DND-41 (cell line): ENCODE data around the gene MYO16.

Source experiments
- ATAC-seq: fragments of 200-7000 bp; cut with Tn5 transposase; 3 replicates; pipeline ENCODE4 v1.9.1; 2021; ENCODE audit warnings: low read depth; ENCODE audit not compliant: insufficient read depth
- DNase-seq: peaks from one replicate; pipeline ENCODE4 v3.0.0-alpha.2; 2020
- H2AFZ ChIP-seq: 2 replicates; pipeline ENCODE4 v1.6.0; 2012; ENCODE audit warnings: low read depth, low read length
- H3K27ac ChIP-seq: 2 replicates; pipeline ENCODE4 v1.5.1; 2012; ENCODE audit warnings: low read length, inconsistent platforms
- H3K27me3 ChIP-seq: fragments of 200-600 bp; sonication (generic); 2 replicates; pipeline ENCODE4 v1.6.0; 2012; ENCODE audit warnings: low read length, mild to moderate bottlenecking, inconsistent platforms; ENCODE audit not compliant: insufficient read depth, poor library complexity
- H3K36me3 ChIP-seq: 2 replicates; pipeline ENCODE4 v1.5.1; 2012; ENCODE audit warnings: low read length, inconsistent platforms; ENCODE audit not compliant: insufficient read depth
- H3K4me1 ChIP-seq: 2 replicates; pipeline ENCODE4 v1.5.1; 2012; ENCODE audit warnings: mild to moderate bottlenecking, low read length; ENCODE audit not compliant: insufficient read depth
- H3K4me2 ChIP-seq: 2 replicates; pipeline ENCODE4 v1.6.0; 2012; ENCODE audit warnings: mild to moderate bottlenecking, moderate library complexity, low read length, inconsistent platforms; ENCODE audit not compliant: insufficient read depth
- H3K4me3 ChIP-seq, 2 experiments: fragments of 200-600 bp in 1 of 2; shearing (Covaris generic) in 1 of 2; 2 replicates each; pipeline ENCODE4 v1.5.1; 2012 to 2016; ENCODE audit warnings: inconsistent platforms in 2 of 2, low read length in 2 of 2, mild to moderate bottlenecking in 2 of 2, low read depth in 1 of 2, moderate library complexity in 1 of 2
- H3K79me2 ChIP-seq: 2 replicates; pipeline ENCODE4 v1.6.0; 2012; ENCODE audit warnings: low read length, inconsistent platforms; ENCODE audit not compliant: insufficient read depth
- H3K9ac ChIP-seq: 2 replicates; pipeline ENCODE4 v1.6.0; 2012; ENCODE audit warnings: low read depth, mild to moderate bottlenecking, inconsistent platforms, low read length, moderate library complexity
- H3K9me3 ChIP-seq: 2 replicates; pipeline ENCODE4 v1.5.1; 2012; ENCODE audit warnings: low read length, moderate library complexity, mild to moderate bottlenecking, inconsistent platforms; ENCODE audit not compliant: insufficient read depth, severe bottlenecking
- H4K20me1 ChIP-seq: 2 replicates; pipeline ENCODE4 v1.6.0; 2012; ENCODE audit warnings: low read length; ENCODE audit not compliant: insufficient read depth
- CTCF ChIP-seq: IDR thresholded peaks from 2 replicates; pipeline ENCODE4 v1.5.1; 2012; ENCODE audit warnings: borderline replicate concordance, low read length, moderate library complexity, mild to moderate bottlenecking; ENCODE audit not compliant: poor library complexity, severe bottlenecking; ENCODE audit errors: extremely low read depth
- EZH2 ChIP-seq: IDR thresholded peaks from 3 replicates; pipeline ENCODE4 v1.6.1; 2012; ENCODE audit warnings: borderline replicate concordance, low read depth, mild to moderate bottlenecking, moderate library complexity, low read length, inconsistent platforms; ENCODE audit not compliant: severe bottlenecking

The MYO16 gene

DNA sequence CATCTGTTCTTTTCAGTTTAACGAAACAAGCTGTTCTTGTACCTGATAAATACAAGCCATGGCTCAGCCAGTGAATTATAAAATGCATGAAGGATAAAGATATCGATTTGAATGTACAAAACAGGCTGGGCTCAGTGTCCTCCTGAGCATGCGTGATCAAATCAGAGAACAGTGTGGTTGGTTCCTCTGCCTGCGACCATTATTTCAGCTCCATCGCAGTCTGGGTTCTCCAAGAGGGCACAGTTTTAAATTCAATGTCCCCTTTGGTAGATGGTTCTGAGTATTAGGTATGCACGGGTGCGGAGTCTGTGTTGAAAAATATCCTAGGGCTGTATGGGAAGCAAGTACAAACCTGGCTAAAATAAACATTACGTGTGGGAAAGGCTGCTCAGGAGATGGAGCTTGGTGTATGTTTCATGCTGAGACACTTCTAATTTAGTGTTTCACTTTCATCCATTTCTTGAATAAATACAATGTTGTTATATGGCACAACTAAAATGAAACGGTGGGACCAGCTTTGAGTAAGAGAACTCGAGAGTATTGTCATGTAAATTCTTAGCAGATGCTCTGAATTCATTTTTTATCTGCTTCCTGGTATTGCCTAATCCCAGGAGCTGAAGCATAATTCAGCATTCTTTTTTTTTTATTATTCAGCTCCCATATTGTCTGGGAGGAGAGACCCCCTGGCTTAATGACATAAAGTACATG is 458.7 kb downstream of the MYO16 start:
- no peak for ATAC-seq
- Histone ChIP-seq H2AFZ (no peak overlapping the region), H3K27me3 (peaks cover 7% of the 10 kb centered on the region), H4K20me1 (no peaks in the 10 kb centered on the region), H3K4me3 (no peak overlapping the region), H3K4me2 (no peak overlapping the region), H3K9me3 (no peaks in the 10 kb centered on the region), H3K9ac (no peak overlapping the region), H3K27ac (no peak overlapping the region), H3K4me1 (no peaks in the 10 kb centered on the region), H3K36me3 (no peaks in the 10 kb centered on the region), H3K79me2 (no peaks in the 10 kb centered on the region)
- no peak for TF ChIP-seq CTCF
- TF ChIP-seq EZH2 = no peak
- DNase-seq = no peak

DNA sequence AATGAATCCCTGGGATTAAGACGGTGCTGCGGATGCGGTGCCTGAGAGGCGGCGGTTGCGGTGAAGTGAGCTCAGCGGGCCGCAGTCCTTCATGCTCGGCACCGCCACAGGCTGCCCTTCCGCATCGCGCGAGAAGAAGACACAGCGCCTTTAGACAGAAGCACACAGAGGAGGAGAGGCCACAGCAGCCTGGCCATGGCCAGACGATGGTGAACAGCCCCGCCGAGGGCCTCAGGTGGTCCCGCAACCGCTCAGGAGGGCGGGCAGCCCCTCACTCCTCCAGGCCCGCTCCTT is 459.2 kb downstream of the MYO16 start:
- H3K36me3 ChIP-seq = no peaks in the 10 kb centered on the region

DNA sequence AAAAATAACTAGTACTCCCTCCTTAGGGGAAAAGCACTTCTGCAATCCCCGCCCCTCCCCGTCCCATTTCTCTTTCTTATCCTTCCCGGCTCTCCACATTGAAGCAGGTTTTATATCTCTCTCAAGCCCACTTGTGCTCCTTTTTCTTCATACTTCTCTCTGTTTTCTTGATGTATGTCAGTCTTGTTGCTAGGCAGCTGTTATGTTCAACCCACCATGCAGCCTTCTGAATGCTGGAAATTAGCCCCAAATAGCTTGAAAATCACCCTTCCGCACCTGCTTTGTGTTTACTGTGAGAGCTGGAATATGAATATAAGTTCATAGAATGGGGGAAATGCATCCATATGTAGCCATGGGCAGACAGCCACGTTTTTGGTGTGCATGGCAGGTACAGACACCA is 461.4 kb downstream of the MYO16 start:
- H3K79me2 ChIP-seq = no peaks in the 10 kb centered on the region
- ATAC-seq = no peak

More for the DNA sequence above, 459.2 kb downstream of the MYO16 start:
- Histone ChIP-seq H3K4me1 (no peaks in the 10 kb centered on the region), H3K27me3 (peaks cover 7% of the 10 kb centered on the region), H3K4me3 (no peak overlapping the region), H3K9me3 (no peaks in the 10 kb centered on the region), H4K20me1 (no peaks in the 10 kb centered on the region), H3K27ac (no peak overlapping the region), H2AFZ (no peak overlapping the region), H3K9ac (no peak overlapping the region), H3K4me2 (no peak overlapping the region), H3K79me2 (no peaks in the 10 kb centered on the region)
- DNase-seq (no peak), ATAC-seq (no peak)
- TF ChIP-seq EZH2 (no peak), CTCF (no peak)

More for the DNA sequence above, 461.4 kb downstream of the MYO16 start:
- TF ChIP-seq EZH2 = no peak
- TF ChIP-seq CTCF = no peak
- H3K4me2 ChIP-seq = no peak overlapping the region
- H3K4me1 ChIP-seq = no peaks in the 10 kb centered on the region
- no peak overlapping the region for H3K4me3 ChIP-seq
- no peak overlapping the region for H3K9ac ChIP-seq
- H4K20me1 ChIP-seq = no peaks in the 10 kb centered on the region
- H3K36me3 ChIP-seq = no peaks in the 10 kb centered on the region
- H3K27ac ChIP-seq = no peak overlapping the region
- DNase-seq = no peak
- no peak overlapping the region for H2AFZ ChIP-seq
- H3K27me3 ChIP-seq = peaks cover 7% of the 10 kb centered on the region
- no peaks in the 10 kb centered on the region for H3K9me3 ChIP-seq
